HT1080 (cell line): ENCODE data around the gene PRAMEF10. TPM values are rescaled to one million over a fixed set of nuclear protein-coding genes. Genes with fewer than 3 reads are reported as not detected.
"Not testable (repeated sequence)": the region's sequence is repeated elsewhere in the genome, so short reads cannot be mapped to it uniquely, and the experiment has no call there.

Experiments
- DNase-seq: peaks from one replicate; pipeline ENCODE4 v3.0.0-alpha.2; 2015; ENCODE audit warnings: low read depth
- polyA plus RNA-seq, 2 experiments: library from polyadenylated mRNA; depleted of rRNA; stranded (reverse); fragments of >200 nt; gene quantifications; 2 replicates each; pipeline ENCODE4 v1.2.3, GENCODE V29; 2015
- small RNA-seq: library from RNA; depleted of rRNA; stranded (forward); fragments of <200 nt; gene quantifications from one replicate; pipeline ENCODE3, GENCODE V24; 2014
- total RNA-seq: library from RNA; depleted of rRNA; stranded (reverse); fragments of >200 nt; shearing (Covaris generic); gene quantifications from 2 replicates; pipeline ENCODE4 v1.2.3, GENCODE V29; 2014; rRNA removed

The PRAMEF10 gene, protein sequence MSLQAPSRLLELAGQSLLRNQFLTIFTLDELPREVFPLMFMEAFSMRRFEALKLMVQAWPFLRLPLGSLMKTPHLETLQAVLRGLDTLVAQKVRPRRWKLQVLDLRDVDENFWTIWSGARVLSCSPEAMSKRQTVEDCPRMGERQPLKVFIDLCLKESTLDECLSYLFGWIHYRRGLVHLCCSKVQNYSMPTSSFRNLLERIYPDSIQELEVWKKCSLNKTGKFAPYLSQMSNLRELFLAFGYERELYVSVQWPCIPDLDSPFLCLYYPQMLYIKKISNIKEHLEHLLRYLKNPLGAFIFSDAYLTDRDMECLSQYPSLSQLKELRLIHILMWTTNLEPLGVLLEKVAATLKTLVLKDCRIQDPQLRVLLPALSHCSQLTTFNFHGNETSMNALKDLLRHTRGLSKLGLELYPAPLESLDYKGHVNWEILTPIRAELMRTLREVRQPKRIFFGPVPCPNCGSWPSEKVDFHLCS
- not detected in 2 replicates for total RNA-seq
- not detected in 2 replicates for polyA plus RNA-seq (2015; cell fraction: cytosol; rRNA removed)
- not detected in 2 replicates for polyA plus RNA-seq (2015; cell fraction: nucleus; rRNA removed)

DNA sequence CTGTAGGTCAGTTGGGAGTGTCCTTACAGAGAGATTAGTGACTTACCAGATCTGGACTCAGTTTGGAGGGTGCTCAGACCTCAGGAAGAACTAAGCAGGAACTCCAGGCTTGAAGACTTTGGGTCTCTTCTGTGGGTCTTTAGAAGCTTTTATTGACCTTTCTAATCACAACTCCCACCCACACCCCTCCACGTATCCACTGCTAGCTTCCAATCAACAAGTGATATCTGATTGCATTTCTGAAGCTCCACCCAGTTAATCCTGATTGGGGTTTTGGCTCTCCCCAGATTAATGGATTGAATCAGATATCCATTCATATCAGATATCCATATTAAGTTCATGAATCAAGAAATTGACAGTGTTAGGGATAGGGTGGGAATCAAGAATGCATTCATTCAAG is at the start of gene PRAMEF10:
PRAMEF10 (minus strand) TSS at position 101 of the 400 bp plus-strand sequence. CDS start 2,423 bp downstream, outside the sequence.
- DNase-seq: not testable (repeated sequence)

DNA sequence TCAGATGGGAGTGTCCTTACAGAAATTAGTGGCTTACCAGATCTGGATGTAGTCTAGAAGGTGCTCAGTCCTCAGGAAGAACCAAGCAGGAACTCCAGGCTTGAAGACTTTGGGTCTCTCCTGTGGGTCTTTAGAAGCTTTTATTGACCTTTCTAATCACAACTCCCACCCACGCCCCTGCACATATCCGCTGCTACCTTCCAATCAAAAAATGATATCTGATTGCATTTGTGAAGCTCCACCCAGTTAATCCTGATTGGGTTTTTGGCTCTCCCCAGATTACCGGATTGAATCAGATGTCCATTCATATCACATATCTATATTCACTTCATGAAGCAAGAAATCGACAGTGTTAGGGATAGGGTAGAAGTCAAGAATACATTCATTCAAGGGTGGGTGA is 49.4 kb upstream of the PRAMEF10 start, which contains the start of gene PRAMEF6:
PRAMEF6 (minus strand) TSS at position 101 of the 400 bp plus-strand sequence. CDS start 5,062 bp downstream, outside the sequence.
- DNase-seq: not testable (repeated sequence)

DNA sequence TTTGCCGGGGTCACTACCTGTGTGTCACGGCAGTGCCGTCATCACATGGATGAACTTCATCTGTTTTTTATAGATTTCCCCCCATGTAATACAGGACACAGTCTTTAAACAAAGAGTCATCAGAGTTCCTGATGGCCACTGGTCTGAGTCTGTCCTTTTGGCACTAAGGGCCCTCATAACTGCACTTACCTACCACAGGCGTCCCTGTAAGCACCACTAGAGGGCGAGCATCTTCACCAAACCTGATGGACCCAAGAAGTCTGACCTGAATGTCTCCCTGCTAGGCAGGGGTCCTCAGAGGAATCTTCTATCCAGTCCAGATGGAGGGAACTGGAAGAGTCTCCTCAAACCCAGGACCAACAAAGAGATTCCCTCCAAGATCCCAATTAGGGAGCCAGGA is 26.3 kb upstream of the PRAMEF10 start:
- DNase-seq: not testable (repeated sequence)

DNA sequence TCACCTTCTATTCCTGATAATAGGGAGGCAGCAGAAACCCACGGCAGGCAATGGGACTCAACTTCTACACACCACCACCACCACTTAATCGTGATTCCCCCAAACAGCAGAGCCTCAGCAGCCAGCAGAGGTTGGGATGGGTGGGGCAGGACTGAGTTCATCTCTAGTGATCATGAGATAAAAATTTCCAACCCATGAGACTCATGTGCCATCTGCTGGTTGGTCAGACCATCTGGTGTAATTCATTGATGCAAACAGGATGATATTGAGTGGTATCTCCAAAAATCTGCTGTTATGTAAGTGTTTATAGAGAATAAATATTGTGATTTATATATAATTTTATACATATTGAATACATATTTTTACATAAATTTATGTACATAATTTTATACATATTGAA is 23.7 kb upstream of the PRAMEF10 start:
- not testable (repeated sequence) for DNase-seq

DNA sequence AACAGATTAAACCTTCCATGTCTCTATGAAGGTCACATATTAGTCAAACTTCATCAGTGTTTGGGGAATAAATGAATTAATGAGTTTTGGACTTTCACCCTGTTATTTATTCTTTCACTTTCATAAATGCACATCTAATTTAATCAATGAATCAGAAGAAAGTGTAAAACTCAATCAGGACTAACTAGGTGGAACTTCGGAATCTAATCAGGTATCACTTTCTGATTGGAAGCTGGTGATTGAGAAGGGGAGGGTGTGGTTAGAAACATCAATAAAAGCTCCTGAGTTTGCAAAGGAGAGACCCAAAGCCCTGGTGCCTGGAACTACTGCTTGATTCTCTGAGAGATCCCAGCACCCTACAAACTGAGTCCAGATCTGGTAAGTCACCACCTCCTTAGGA is 18.2 kb upstream of the PRAMEF10 start, which contains the start of gene PRAMEF7:
PRAMEF7 (plus strand) TSS at position 301 of the 400 bp plus-strand sequence. CDS start 1,083 bp downstream, outside the sequence.
- not testable (repeated sequence) for DNase-seq

DNA sequence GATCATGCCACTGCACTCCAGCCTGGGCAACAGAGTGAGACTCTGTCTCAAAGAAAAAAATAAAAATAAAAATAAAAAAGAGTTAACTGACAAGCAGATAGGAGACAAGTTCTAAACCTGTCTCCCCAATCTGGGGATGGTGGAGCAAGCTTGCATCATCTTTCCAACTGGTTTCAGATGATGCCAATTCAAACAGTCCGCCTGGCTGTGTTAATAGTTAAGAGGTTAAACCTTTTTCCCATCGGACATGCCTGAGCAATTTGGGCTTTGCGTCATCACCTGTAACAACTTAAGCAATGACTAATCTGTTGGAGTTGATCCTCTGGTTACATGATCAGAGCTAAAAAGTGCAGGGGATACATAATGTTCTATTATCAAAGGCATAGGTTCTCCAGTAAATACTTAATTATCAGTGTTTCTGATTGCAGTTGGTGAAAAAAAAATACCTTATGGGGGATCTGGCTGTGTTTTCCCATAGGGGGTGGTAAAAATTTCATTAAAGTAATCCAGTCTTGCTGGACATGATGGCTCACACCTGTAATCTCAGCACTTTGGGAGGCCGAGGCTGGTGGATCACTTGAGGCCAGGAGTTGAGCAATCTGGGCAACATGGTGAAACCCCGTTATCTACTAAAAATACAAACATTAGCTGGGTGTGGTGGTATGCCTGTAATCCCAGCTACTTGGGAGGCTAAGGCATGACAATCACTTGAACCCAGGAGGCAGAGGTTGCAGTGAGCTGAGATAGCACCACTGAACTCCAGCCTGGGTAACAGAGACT is 5.9 kb upstream of the PRAMEF10 start:
- not testable (repeated sequence) for DNase-seq

DNA sequence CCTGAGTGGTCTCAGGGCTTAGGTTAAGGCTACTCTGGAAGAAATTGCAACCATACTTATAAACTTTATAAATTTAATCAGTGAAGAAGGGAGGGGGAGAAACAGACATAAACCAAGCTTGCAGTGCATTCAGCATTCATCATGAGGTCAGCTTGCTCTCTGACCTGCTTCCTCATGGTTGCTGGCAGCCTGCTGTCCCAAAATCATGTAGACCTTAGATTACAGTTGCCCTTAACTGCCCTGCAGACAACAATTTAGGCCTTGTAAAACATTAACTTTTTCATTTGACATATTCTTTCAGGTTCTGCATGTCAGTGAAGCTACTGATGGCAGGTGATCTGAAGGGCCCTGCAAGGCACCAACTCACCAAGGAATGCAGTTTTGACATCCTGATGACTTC is 1.1 kb upstream of the PRAMEF10 start:
- DNase-seq: not testable (repeated sequence)

DNA sequence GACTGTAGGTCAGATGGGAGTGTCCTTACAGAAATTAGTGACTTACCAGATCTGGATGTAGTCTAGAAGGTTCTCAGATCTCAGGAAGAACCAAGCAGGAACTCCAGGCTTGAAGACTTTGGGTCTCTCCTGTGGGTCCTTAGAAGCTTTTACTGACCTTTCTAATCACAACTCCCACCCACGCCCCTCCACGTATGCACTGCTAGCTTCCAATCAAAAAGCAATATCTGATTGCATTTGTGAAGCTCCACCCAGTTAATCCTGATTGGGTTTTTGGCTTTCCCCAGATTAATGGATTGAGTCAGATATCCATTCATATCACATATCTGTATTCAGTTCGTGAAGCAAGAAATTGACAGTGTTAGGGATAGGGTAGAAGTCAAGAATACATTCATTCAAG is 12.0 kb downstream of the PRAMEF10 start, which contains the start of gene PRAMEF4:
PRAMEF4 (minus strand) TSS at position 101 of the 400 bp plus-strand sequence. CDS start 2,807 bp downstream, outside the sequence.
- not testable (repeated sequence) for DNase-seq

DNA sequence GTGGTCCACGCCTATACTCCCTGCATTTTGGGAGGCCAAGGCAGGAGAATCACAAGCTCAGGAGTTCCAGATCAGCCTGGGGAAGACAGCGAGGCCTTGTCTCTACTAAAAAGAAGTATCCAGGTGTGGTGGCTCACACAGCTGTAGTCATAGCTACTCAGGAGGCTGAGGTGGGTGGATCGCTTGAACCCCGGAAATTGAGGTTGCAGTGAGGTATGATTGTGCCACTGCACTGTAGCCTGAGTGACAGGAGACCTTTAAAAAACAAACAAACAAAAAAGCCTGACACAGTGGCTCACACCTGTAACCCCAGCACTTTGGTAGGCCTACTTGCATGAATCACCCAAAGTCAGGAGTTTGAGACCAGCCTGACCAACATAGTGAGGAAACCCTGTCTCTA is 19.6 kb downstream of the PRAMEF10 start:
- DNase-seq: not testable (repeated sequence)

DNA sequence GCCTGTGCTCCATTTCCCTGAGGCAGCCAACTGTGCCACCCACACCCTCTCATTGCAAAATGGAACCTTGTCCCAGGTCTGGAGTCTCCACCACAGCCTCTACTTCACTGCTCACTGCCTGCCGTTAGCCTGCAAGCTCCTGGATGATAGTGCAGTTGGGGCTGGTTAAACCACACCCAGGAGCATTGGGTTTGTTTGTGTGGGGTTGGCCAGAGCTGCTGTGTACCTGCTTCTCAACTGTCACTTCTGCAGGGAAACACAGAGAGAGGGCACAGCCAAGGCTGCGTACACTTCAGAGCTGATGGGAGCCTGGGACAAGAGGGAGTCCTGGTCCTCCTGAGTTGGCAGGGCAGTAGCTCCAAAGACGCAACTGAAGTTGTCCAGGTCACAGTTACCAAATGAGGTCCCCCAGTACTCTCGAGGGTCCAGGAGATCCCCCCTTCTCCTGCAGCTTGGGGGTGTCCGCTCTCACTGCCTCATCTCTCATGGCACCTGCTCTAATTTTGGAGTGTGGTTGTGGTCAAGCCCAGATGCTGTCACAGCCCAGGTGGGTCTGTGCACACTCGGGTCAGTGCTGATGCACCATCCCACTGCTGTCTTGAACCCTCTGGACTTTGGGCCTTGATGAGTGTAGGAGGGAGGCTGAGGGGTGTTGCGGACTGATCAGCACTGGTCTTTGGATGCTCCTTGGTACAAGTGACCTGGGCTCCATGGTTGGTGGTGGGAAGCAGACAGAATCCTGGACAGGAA is 34.8 kb downstream of the PRAMEF10 start:
- not testable (repeated sequence) for DNase-seq

DNA sequence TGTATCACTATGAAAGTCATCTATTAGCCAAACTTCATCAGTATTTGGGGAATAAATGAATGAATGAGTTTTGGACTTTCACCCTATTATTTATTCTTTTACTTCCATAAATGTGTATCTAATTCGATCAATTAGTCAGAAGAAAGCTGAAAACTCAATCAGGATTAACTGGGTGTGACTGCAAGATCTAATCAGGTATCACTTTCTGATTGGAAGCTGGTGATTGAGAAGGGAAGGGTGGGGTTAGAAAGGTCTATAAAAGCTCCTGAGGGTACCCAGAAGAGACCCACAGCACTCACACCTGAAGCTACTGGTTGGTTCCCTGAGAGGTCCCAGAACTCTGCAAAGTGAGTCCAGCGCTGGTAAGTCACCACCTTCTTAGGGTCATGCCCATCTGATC is 41.3 kb downstream of the PRAMEF10 start, which contains the start of gene PRAMEF2:
PRAMEF2 (plus strand) TSS at position 301 of the 400 bp plus-strand sequence. CDS start 1,924 bp downstream, outside the sequence.
- DNase-seq: not testable (repeated sequence)

DNA sequence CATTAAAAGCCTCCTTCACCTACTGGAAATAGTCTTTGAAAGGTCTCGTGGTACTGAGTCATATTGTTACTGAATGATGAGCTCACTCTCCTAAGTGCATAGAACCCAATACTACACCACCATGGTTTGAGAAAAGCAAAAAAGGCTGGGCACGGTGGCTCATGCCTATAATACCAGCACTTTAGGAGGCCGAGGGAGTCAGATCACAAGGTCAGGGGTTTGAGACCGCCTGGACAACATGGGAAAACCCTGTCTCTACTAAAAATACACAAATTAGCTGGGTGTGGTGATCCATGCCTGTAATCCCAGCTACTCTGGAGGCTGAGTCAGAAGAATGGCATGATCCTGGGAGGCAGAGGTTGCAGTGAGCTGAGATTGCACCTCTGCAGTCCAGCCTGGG is 46.3 kb downstream of the PRAMEF10 start:
- DNase-seq: peak; percentile 88

DNA sequence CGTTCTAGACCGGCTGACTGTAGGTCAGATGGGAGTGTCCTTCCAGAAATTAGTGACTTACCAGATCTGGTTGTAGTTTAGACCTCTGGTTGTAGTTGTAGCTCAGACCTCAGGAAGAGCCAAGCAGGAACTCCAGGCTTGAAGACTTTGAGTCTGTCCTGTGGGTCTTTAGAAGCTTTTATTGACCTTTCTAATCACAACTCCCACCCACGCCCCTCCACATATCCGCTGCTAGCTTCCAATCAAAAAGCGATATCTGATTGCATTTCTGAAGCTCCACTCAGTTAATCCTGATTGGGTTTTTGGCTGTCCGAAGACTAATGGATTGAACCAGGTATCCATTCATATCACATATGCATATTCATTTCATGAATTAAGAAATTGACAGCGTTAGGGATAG is 49.5 kb downstream of the PRAMEF10 start, which contains the start of gene HNRNPCL1:
HNRNPCL1 (minus strand) TSS at position 101 of the 400 bp plus-strand sequence. CDS start 431 bp downstream, outside the sequence.
- not testable (repeated sequence) for DNase-seq

Small RNAs within 50 kb of the gene (small RNA-seq; reads per million reads assigned to genes)
- gene RNU6-1072P: not detected

Other genes with a start within 250 kb of the PRAMEF10 start
- gene AADACL3, start 182.2 kb downstream of the PRAMEF10 start, total RNA-seq: not detected in 2 replicates
- gene CFAP107, start 152.1 kb downstream of the PRAMEF10 start, total RNA-seq: not detected in 2 replicates
- gene PRAMEF12, start 124.5 kb downstream of the PRAMEF10 start, total RNA-seq: not detected in 2 replicates
- not detected in 2 replicates for gene PRAMEF1, start 106.9 kb downstream of the PRAMEF10 start, total RNA-seq
- not detected in 2 replicates for gene PRAMEF11, start 66.9 kb downstream of the PRAMEF10 start, total RNA-seq
- not detected in 2 replicates for gene HNRNPCL1, start 49.5 kb downstream of the PRAMEF10 start, total RNA-seq
- gene PRAMEF2, start 41.2 kb downstream of the PRAMEF10 start, total RNA-seq: not detected in 2 replicates
- gene PRAMEF4, start 12.1 kb downstream of the PRAMEF10 start, total RNA-seq: not detected in 2 replicates
- not detected in 2 replicates for gene PRAMEF7, start 18.3 kb upstream of the PRAMEF10 start, total RNA-seq
- gene PRAMEF6, start 49.3 kb upstream of the PRAMEF10 start, total RNA-seq: not detected in 2 replicates
- not detected in 2 replicates for gene PRAMEF27, start 158.3 kb upstream of the PRAMEF10 start, total RNA-seq
- gene HNRNPCL3, start 162.5 kb upstream of the PRAMEF10 start, total RNA-seq: not detected in 2 replicates
- gene PRAMEF25, start 172.5 kb upstream of the PRAMEF10 start, total RNA-seq: not detected in 2 replicates
- not detected in 2 replicates for gene HNRNPCL2, start 218.6 kb upstream of the PRAMEF10 start, total RNA-seq